ENCODE measurements around the gene ARHGEF28. TPM values are rescaled to one million over a fixed set of nuclear protein-coding genes. Genes with fewer than 3 reads are reported as not detected.

ARHGEF28 gene
- total RNA-seq, 4 donors from 2014 or later, result 8.2 to 16.5 (median 15.4) TPM

DNA sequence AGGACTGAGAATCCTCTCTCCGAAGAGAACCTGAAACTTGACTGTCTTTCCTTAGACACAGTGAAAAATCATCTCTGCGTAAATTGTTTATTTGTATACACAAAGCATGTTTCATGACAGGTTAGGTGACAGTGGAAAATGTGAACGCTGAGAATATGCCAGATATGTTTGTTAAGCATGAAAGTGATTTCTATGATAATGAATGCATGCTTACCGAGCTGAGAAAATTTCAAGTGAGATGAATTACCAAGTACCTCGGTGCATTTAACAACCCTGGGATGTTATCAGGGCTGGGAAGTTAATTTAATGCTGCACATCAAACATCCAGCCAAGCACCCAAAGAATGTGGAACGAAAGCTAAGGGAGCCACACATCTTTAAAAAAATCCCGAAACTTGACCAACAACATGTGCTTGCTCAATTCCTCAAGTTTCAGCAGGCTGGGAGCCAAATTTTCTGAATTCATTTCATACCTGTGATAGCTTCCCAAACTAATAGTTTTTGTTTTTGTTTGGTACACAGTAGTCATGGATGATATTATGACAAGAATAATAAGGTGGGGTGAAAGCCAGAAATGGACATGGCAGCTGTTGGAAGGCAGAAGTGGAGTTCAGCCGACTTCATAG lies 336.9 kb downstream of the ARHGEF28 start:
- TF ChIP-seq, protein P1, sequence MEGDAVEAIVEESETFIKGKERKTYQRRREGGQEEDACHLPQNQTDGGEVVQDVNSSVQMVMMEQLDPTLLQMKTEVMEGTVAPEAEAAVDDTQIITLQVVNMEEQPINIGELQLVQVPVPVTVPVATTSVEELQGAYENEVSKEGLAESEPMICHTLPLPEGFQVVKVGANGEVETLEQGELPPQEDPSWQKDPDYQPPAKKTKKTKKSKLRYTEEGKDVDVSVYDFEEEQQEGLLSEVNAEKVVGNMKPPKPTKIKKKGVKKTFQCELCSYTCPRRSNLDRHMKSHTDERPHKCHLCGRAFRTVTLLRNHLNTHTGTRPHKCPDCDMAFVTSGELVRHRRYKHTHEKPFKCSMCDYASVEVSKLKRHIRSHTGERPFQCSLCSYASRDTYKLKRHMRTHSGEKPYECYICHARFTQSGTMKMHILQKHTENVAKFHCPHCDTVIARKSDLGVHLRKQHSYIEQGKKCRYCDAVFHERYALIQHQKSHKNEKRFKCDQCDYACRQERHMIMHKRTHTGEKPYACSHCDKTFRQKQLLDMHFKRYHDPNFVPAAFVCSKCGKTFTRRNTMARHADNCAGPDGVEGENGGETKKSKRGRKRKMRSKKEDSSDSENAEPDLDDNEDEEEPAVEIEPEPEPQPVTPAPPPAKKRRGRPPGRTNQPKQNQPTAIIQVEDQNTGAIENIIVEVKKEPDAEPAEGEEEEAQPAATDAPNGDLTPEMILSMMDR (IDR thresholded peaks at IDR 0.05), result no peak
- DNase-seq (ENCODE audit: low spot score) (no peak), ATAC-seq (ENCODE audit: low FRiP score) (no peak)

GRCh38 chr5:73964352-73964865 lies 338.4 kb downstream of the ARHGEF28 start:
- ATAC-seq (ENCODE audit: low FRiP score) (no peak), DNase-seq (ENCODE audit: low spot score) (no peak)
- TF ChIP-seq, protein P1 (IDR thresholded peaks at IDR 0.05), result no peak

DNA sequence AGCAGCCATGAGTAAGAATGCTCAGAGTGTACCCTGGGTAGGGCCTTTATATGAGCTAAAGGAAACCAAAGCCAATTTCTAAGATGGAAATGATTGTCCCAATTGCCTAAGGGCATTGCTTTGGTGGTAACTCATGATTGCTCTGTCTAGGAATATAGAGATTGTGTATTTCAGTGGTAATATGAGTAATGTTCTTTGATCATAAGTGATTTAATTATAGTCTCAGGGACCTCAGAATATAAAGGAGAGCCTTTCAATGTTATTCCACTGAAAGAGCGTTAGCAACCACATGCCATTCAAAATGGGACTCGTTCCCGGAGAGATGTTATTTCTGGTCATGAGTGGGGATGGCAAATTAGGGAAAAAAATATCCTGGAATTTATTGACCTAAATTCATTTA lies 340.5 kb downstream of the ARHGEF28 start:
- TF ChIP-seq, protein P1 (IDR thresholded peaks at IDR 0.05), result no peak
- DNase-seq (ENCODE audit: low spot score) (no peak), ATAC-seq (ENCODE audit: low FRiP score) (no peak)

DNA sequence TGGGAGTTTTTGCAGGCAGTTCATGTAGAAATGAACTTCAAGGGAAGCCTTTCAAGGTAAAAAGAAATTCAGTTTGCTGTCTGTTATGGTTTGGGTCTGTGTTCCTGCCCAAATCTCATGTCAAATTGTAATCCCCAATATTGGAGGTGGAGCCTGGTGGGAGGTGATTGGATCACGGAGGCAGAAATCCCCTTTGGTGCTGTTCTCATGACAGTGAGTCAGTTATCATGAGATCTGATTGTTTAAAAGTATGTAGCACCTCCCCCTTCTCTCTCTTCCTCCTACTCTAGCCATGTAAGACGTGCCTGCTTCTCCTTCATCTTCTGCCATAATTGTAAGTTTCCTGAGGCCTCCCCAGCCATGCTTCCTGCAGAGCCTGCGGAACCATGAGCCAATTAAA lies 341.4 kb downstream of the ARHGEF28 start:
- no peak for DNase-seq (ENCODE audit: low spot score)
- TF ChIP-seq, protein P1 (IDR thresholded peaks at IDR 0.05), result no peak
- ATAC-seq (ENCODE audit: low FRiP score), result no peak

- no peak for ATAC-seq (ENCODE audit: low FRiP score)
- no peak for DNase-seq (ENCODE audit: low spot score)
- TF ChIP-seq, protein P1 (IDR thresholded peaks at IDR 0.05), result no peak
Observed at GRCh38 chr5:73968246-73968645, 342.2 kb downstream of the ARHGEF28 start.

DNA sequence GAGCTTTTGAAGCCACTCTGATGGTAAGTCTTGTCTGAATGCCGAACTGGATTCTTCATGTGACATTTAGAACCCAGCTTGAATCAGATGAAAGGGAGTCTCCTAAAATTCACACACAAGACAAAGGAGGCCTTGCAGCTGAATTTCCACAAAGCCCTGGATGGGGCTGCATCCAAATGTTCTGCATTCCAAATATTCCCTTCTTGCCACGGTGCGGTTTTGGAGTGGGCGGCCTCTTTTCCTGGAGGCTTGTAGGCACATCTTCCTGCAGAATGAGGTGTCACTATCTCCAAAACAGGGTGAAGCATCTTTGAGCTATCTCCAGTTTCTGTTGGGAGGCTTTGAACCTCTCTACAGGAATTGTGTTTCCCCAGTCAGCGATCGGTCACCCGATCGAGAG lies 342.7 kb downstream of the ARHGEF28 start:
- TF ChIP-seq, protein P1 (IDR thresholded peaks at IDR 0.05), result no peak
- DNase-seq (ENCODE audit: low spot score) (no peak), ATAC-seq (ENCODE audit: low FRiP score) (no peak)

All from omental fat pad (tissue), 4 donors.